Type B pancreatic cell (in vitro differentiated cells): Measurements from ENCODE around the gene PHACTR1. TPM values are rescaled to one million over a fixed set of nuclear protein-coding genes. Genes with fewer than 3 reads are reported as not detected.

Source experiments
- DNase-seq: peaks from one replicate; pipeline ENCODE4 v3.0.0; 2021; ENCODE audit warnings: mixed read lengths; ENCODE audit not compliant: unreplicated experiment; ENCODE audit errors: extremely low spot score
- H3K27ac Mint-ChIP-seq: 2 replicates; pipeline ENCODE4 v1.8.0; 2021; ENCODE audit warnings: mild to moderate bottlenecking, mixed read lengths
- H3K27me3 Mint-ChIP-seq: 2 replicates; pipeline ENCODE4 v1.8.0; 2021; ENCODE audit warnings: mixed read lengths
- H3K36me3 Mint-ChIP-seq: 2 replicates; pipeline ENCODE4 v1.8.0; 2021; ENCODE audit warnings: mixed read lengths
- H3K4me1 Mint-ChIP-seq: one replicate; pipeline ENCODE4 v1.8.0; 2021; ENCODE audit warnings: mixed read lengths; ENCODE audit not compliant: unreplicated experiment
- H3K4me3 Mint-ChIP-seq: 2 replicates; pipeline ENCODE4 v1.8.0; 2021; ENCODE audit warnings: mild to moderate bottlenecking, mixed read lengths
- H3K9me3 Mint-ChIP-seq: 2 replicates; pipeline ENCODE4 v1.8.0; 2021; ENCODE audit warnings: mixed read lengths
- CTCF ChIP-seq: fragments of 200-600 bp; sonication (generic); conservative IDR thresholded peaks from 2 replicates; pipeline ENCODE4 v1.5.0; 2021; ENCODE audit warnings: antibody characterized with exemption, mild to moderate bottlenecking
- total RNA-seq: library from RNA; stranded (reverse); gene quantifications from 2 replicates; pipeline ENCODE4 v1.2.1, GENCODE V29; 2021; ENCODE audit warnings: low replicate concordance

Gene PHACTR1
- total RNA-seq, 1 donor from 2014 or later, result 12.3 TPM

- Mint-ChIP-seq H3K27me3 (peaks cover 26% of the 10 kb centered on the region), H3K4me1 (no peaks in the 10 kb centered on the region), H3K36me3 (no peaks in the 10 kb centered on the region), H3K27ac (no peak overlapping the region), H3K9me3 (no peaks in the 10 kb centered on the region), H3K4me3 (no peak overlapping the region)
- no peak for DNase-seq
- no peak for TF ChIP-seq CTCF
Observed at GRCh38 chr6:12927746-12928145, 211.2 kb downstream of the PHACTR1 start.

DNA sequence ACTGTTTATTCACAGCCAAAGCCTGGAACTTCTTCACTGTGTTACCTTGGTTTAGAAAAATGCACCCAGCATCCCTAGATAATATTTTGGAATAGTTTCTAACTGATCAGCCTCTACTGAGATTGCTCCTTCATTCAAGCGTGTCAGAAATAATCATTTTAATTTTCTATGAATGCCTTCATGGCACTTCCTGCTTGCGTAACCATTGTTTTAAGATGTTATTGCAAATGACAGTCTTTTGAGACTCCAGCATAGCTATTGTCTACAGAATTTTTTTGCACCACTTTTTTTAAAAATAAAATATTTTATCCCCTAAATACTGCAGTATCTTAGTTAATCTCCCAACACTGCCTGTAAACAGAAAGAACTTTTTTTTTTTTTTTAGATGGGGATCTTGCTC is 213.1 kb downstream of the PHACTR1 start:
- Mint-ChIP-seq H3K4me3 (no peak overlapping the region), H3K4me1 (no peaks in the 10 kb centered on the region), H3K27me3 (peaks cover 23% of the 10 kb centered on the region), H3K27ac (no peak overlapping the region), H3K36me3 (no peaks in the 10 kb centered on the region), H3K9me3 (no peaks in the 10 kb centered on the region)
- no peak for DNase-seq
- TF ChIP-seq CTCF, result no peak

DNA sequence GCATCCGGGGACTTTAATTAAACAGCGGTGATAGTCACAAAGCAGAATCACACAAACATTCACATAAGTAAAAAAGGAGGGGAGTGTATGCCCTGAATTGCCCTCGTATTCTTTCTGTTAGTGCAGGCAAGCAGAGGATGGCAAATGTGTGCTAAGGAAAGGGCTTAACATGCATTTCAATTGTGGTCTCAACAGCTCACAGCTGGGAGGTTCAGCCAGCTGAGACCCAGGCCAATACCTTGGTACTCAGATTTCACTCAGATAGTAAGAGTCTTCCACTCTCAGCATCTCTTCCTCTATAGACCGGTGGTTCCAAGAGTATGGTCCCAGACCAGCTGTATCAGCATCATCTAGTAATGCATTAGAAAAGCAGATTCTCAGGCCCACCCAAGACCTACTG is 215.1 kb downstream of the PHACTR1 start:
- Mint-ChIP-seq H3K4me3 (no peak overlapping the region), H3K27ac (no peak overlapping the region), H3K4me1 (no peaks in the 10 kb centered on the region), H3K9me3 (no peaks in the 10 kb centered on the region), H3K27me3 (peaks cover 14% of the 10 kb centered on the region), H3K36me3 (no peaks in the 10 kb centered on the region)
- DNase-seq, result no peak
- TF ChIP-seq CTCF, result no peak

- H3K4me1 Mint-ChIP-seq, result no peaks in the 10 kb centered on the region
- no peak overlapping the region for H3K4me3 Mint-ChIP-seq
- no peak for DNase-seq
- H3K36me3 Mint-ChIP-seq, result no peaks in the 10 kb centered on the region
- peaks cover 5% of the 10 kb centered on the region for H3K27me3 Mint-ChIP-seq
- no peak overlapping the region for H3K27ac Mint-ChIP-seq
- no peak for TF ChIP-seq CTCF
- no peaks in the 10 kb centered on the region for H3K9me3 Mint-ChIP-seq
Observed at GRCh38 chr6:12935637-12936036, 219.1 kb downstream of the PHACTR1 start.

- Mint-ChIP-seq H3K27me3 (peaks cover 5% of the 10 kb centered on the region), H3K36me3 (no peaks in the 10 kb centered on the region)
- TF ChIP-seq CTCF, result no peak
Observed at GRCh38 chr6:12937971-12938370, 221.4 kb downstream of the PHACTR1 start.

DNA sequence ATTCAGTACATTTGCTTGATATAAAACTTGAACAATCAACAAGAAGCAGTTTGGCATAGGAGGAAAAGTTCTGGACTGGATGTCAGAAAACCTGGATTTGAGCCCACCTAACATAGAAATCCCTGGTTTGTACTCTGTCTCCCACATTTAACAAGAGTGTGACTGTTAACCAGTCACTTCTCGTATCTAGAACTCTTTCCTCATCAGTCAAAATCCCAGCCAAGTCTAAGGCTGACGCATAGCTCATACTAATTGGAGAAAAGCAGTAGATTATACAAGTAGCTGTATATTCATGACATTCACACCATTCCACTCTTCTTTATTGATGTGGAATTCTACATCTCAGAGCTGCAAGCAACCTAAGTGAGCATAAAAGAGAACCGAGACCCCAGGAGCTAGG is 222.7 kb downstream of the PHACTR1 start:
- Mint-ChIP-seq H3K36me3 (no peaks in the 10 kb centered on the region), H3K27me3 (peaks cover 5% of the 10 kb centered on the region), H3K4me1 (peaks cover 7% of the 10 kb centered on the region), H3K27ac (no peak overlapping the region), H3K9me3 (peaks cover 6% of the 10 kb centered on the region), H3K4me3 (no peak overlapping the region)
- TF ChIP-seq CTCF, result no peak
- no peak for DNase-seq

More at GRCh38 chr6:12937971-12938370, 221.4 kb downstream of the PHACTR1 start:
- H3K9me3 Mint-ChIP-seq, result peaks cover 3% of the 10 kb centered on the region
- peaks cover 7% of the 10 kb centered on the region for H3K4me1 Mint-ChIP-seq
- no peak for DNase-seq
- no peak overlapping the region for H3K27ac Mint-ChIP-seq
- H3K4me3 Mint-ChIP-seq, result no peak overlapping the region
